ENCODE results near the gene RFTN1. TPM values are rescaled to one million over a fixed set of nuclear protein-coding genes. Genes with fewer than 3 reads are reported as not detected.

The RFTN1 gene
- total and polyA plus RNA-seq, 10 of the 15 experiments (the other 5 are each of a cell fraction or from before 2014, with no cell fraction given): 20.6 to 213 (median 147) TPM

- TF ChIP-seq TBL1XR1 (IDR thresholded peaks at IDR 0.05; ENCODE audit: low read depth, low read length) (peak; percentile 66; the same call in 1 of the 2 replicates), NFIC (IDR thresholded peaks at IDR 0.05; ENCODE audit: low read depth, low read length) (no peak), DPF2 (IDR thresholded peaks at IDR 0.05) (peak; percentile 51; the same call in 1 of the 2 replicates), RCOR1 (conservative IDR thresholded peaks at IDR 0.05; ENCODE audit: low read depth, low read length) (0 out of 2 replicates have a peak, but pooled peaks have one; percentile 71), CEBPZ (IDR thresholded peaks at IDR 0.05; ENCODE audit: low read depth, low read length) (no peak; the same call in 1 of the 2 replicates), RELB (IDR thresholded peaks at IDR 0.05; ENCODE audit: low read depth) (peak; percentile 77), PML (IDR thresholded peaks at IDR 0.05; ENCODE audit: low read length) (no peak), SMARCA5 (IDR thresholded peaks at IDR 0.05) (peak; percentile 79; the same call in 1 of the 2 replicates), NR2C2 (IDR thresholded peaks at IDR 0.05; ENCODE audit: borderline replicate concordance, control insufficient read depth, insufficient read length, low read depth) (no peak), GABPA (IDR thresholded peaks at IDR 0.05; ENCODE audit: low read depth) (no peak), MXI1 (IDR thresholded peaks at IDR 0.05; ENCODE audit: low read depth, low read length) (no peak), NBN (IDR thresholded peaks at IDR 0.05) (peak; percentile 62; the same call in 1 of the 2 replicates), ETV6 (conservative IDR thresholded peaks at IDR 0.05 in 1 of 2, IDR thresholded peaks at IDR 0.05 in 1 of 2; ENCODE audit: borderline replicate concordance in 1 of 2, low read depth in 1 of 2) (peak in 1 of 2 experiments; percentile 96; a peak in 2 of 4 replicates), CBFB (IDR thresholded peaks at IDR 0.05; ENCODE audit: low read depth) (peak; percentile 46; the same call in 1 of the 2 replicates), TAF1 (IDR thresholded peaks at IDR 0.05; ENCODE audit: borderline replicate concordance, low read depth, low read length) (0 out of 2 replicates have a peak, but pooled peaks have one; percentile 32), POLR2A (IDR thresholded peaks at IDR 0.05; ENCODE audit: low read depth, low read length) (no peak)
- TF ChIP-seq, protein P1, sequence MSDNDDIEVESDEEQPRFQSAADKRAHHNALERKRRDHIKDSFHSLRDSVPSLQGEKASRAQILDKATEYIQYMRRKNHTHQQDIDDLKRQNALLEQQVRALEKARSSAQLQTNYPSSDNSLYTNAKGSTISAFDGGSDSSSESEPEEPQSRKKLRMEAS (IDR thresholded peaks at IDR 0.05; ENCODE audit: low read depth, low read length): peak; percentile 40; the same call in 1 of the 2 replicates
- TF ChIP-seq, protein P2, sequence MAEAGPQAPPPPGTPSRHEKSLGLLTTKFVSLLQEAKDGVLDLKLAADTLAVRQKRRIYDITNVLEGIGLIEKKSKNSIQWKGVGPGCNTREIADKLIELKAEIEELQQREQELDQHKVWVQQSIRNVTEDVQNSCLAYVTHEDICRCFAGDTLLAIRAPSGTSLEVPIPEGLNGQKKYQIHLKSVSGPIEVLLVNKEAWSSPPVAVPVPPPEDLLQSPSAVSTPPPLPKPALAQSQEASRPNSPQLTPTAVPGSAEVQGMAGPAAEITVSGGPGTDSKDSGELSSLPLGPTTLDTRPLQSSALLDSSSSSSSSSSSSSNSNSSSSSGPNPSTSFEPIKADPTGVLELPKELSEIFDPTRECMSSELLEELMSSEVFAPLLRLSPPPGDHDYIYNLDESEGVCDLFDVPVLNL (IDR thresholded peaks at IDR 0.05; ENCODE audit: low read depth, low read length): no peak
- TF ChIP-seq, protein P3, sequence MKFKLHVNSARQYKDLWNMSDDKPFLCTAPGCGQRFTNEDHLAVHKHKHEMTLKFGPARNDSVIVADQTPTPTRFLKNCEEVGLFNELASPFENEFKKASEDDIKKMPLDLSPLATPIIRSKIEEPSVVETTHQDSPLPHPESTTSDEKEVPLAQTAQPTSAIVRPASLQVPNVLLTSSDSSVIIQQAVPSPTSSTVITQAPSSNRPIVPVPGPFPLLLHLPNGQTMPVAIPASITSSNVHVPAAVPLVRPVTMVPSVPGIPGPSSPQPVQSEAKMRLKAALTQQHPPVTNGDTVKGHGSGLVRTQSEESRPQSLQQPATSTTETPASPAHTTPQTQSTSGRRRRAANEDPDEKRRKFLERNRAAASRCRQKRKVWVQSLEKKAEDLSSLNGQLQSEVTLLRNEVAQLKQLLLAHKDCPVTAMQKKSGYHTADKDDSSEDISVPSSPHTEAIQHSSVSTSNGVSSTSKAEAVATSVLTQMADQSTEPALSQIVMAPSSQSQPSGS (IDR thresholded peaks at IDR 0.05; ENCODE audit: low read length): no peak
- TF ChIP-seq, protein P4, sequence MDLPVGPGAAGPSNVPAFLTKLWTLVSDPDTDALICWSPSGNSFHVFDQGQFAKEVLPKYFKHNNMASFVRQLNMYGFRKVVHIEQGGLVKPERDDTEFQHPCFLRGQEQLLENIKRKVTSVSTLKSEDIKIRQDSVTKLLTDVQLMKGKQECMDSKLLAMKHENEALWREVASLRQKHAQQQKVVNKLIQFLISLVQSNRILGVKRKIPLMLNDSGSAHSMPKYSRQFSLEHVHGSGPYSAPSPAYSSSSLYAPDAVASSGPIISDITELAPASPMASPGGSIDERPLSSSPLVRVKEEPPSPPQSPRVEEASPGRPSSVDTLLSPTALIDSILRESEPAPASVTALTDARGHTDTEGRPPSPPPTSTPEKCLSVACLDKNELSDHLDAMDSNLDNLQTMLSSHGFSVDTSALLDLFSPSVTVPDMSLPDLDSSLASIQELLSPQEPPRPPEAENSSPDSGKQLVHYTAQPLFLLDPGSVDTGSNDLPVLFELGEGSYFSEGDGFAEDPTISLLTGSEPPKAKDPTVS (IDR thresholded peaks at IDR 0.05; ENCODE audit: low read depth, low read length): no peak
Measured at GRCh38 chr3:16520970-16521881, 7.7 kb upstream of the RFTN1 start (continued).
